ENCODE results near the gene TOE1.

TOE1 gene

DNA sequence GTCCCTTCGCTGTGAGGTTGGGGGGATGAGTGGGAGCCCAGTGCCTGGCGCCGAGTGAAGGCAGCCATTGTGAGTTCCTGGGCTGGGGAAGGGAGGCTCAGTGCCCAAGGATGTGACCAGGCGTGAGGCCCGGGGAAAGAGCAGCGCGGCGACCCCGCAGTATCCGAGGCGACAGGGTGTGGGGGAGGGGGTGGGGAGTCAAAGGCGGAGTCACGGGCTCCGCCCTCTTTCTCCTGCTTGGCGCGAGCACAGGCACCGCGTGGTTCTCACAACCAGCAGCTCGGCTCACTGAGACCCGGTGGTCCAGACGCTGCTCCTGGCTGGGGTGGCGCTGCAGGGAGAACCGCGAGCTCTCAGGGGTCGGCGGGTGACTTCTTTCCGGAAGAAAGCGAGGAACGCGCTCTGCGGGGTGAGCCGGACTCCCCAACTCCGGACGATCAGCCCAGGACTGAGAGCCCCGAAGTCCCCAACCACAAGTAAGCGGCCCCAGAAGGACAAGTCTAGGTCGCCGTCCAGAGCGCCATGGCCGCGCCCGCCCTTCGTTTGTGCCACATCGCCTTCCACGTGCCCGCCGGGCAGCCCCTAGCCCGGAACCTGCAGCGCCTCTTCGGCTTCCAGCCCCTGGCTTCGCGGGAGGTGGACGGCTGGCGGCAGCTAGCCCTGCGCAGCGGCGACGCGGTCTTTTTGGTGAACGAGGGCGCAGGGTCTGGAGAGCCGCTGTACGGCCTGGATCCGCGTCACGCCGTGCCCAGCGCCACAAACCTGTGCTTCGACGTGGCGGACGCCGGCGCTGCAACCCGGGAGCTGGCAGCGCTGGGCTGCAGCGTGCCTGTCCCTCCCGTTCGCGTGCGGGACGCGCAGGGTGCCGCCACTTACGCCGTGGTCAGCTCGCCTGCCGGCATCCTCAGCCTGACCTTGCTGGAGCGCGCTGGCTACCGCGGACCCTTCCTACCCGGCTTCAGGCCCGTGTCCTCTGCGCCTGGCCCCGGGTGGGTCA lies 13.0 kb upstream of the TOE1 start, which contains the start of gene HPDL:
HPDL (plus strand) TSS at position 269 of the 997 bp plus-strand sequence; CDS start at position 523, 254 bp downstream.
- DNase-seq = peak; percentile 69

GRCh38 chr1:45327644-45328515 lies 12.1 kb upstream of the TOE1 start:
- DNase-seq = no peak

DNA sequence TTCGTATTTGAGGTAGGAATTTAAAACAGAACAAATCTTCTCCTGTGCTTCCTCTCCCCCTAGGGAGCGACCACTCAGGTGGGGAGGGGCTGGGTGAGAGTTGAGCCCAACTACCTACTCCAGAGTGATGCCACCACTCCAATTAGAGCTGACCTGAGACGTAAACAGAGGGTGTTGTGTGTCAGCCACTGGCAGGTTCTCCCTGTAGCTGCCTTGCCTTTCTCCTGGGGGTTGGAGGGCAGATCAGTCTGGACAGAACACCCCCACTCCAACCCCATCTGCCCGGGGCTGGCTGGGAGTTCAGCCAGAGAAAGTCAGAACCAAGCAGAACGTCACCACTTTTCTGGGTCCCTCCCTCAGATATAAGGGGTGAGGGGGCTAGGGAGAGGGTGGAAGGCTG lies 11.3 kb upstream of the TOE1 start:
- no peak for DNase-seq

- DNase-seq = no peak
Observed at GRCh38 chr1:45329445-45329844, 10.5 kb upstream of the TOE1 start.

DNA sequence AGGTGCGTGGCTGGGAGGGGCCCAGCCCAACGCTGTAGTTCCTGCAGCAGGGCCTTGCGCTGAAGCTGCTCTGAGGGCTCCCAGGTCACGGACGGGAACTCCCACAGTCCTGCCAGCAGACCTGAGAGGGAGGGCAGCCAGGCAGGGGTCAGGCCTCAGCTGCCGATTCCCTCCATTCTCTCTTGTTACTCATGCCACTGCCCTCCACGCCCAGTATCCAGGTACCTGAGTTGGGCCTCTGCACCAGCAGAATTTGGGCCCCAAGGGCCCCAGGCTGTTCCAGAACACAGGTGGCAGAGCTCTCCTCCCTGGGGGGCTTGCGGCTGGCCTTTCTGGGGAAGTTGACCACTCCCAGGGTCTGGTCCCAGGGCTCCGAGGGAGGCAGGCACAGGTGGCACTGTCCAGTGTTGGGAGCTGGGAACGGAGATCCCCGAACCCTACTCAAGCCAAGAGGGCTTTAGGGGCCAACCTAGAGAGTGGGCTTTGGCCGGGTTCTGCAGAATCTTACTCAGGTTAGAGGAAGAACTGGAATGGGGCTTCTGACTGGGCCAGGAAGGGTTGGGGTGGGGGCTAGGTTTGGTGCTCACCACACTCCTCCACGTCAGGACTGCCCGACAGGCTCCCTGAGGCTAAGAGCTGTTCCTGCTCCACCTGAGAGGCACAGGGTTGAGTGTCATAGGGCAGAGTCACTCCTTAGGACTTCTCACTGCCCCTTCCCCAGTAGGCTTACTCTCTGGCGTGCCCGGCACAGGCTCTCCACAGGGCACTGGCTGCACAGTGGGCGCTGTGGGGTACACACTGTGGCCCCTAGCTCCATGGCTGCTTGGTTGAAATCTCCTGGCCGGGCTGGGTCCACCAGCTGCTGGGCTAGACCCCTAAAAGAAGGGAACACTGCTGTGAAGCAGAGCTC lies 8.3 kb upstream of the TOE1 start:
- no peak for DNase-seq

DNA sequence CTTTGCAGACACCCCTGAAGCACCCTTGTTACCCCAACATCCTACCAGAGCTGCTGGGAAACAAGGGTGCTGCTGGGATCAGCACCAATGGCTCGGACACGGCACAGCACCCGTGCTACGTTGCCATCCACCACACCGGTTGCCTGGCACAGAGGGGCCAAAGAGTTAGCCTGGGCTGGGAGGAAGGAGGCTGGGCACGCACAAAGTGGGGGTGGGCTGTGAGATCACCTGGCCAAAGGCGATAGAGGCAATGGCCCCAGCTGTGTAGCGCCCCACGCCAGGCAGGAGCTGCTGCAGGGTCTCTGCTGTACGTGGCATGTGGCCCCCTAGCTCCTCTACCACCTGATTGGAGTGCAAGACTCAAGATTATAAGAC lies 7.6 kb upstream of the TOE1 start:
- no peak for DNase-seq

DNA sequence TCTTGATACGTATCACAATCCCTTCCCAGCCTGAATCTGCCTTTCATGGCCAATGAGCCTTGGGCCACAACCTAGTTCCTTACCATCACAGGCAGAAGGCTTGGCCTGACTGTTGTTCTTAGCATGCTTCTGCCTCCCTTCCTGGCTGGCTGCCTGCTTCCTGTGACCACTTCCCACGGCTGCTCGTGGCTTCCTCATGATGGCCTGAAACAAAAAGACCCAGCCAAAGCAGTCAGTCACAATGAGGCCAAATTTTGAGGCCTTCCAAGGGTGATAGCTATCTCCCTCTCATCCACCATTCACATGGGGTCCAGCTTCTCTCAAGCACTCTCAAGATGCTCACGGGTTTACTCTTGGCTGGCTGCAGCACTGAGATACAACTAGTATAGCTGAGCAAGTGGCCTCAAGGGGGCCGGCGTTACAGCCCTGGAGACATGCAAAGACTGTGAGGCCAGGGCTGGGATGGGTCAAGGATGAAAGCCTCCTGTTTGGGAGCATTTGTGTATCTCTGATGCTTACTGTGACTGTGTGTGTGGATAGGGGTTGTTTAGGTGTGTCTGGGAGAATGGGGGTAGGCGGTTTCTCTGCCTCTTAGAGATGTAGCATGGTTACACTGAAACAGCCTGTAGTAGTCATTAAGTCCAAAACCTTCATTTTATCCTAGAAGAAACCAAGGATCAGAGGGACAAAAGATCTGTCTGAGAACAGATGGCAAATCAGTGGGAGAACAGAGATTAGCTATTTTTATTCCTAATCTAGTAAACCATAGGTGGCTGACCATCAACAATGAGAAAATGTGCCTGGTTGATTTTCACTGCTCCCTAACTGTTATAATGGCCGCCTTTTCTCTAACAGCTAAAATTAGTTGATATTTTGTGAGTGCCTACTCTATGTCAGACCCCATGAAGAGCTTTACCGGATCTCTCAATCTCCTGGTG lies 5.4 kb upstream of the TOE1 start:
- DNase-seq = no peak

- DNase-seq = no peak
Observed at GRCh38 chr1:45335855-45336324, 4.1 kb upstream of the TOE1 start.

GRCh38 chr1:45337630-45338325 lies 2.2 kb upstream of the TOE1 start:
- no peak for DNase-seq

GRCh38 chr1:45340816-45341466 lies 971 bp downstream of the TOE1 start:
- no peak for DNase-seq

GRCh38 chr1:45344499-45344898 lies 4.5 kb downstream of the TOE1 start:
- DNase-seq = no peak

GRCh38 chr1:45345014-45345413 lies 5.0 kb downstream of the TOE1 start:
- DNase-seq = no peak

GRCh38 chr1:45346473-45346872 lies 6.5 kb downstream of the TOE1 start:
- DNase-seq = no peak

- peak; percentile 51 for DNase-seq
Observed at GRCh38 chr1:45348020-45348419, 8.1 kb downstream of the TOE1 start.

DNA sequence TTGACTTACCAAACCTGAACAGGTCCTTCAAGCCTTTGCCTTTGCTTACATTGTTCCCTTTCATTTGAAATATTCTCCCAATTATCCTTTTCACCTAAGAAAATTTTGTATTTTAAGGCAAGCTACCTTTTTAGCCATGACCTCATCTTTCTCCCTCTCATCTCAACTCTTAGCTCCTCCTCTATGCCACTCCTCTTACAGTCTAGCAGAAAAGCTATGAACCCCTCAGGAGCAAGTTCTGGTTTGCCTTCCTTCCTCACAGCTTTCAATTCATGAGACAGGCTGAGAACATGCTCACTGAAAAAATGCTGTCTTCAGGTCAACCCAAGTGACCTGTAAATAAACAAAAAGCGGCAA lies 8.6 kb downstream of the TOE1 start:
- DNase-seq = no peak

DNA sequence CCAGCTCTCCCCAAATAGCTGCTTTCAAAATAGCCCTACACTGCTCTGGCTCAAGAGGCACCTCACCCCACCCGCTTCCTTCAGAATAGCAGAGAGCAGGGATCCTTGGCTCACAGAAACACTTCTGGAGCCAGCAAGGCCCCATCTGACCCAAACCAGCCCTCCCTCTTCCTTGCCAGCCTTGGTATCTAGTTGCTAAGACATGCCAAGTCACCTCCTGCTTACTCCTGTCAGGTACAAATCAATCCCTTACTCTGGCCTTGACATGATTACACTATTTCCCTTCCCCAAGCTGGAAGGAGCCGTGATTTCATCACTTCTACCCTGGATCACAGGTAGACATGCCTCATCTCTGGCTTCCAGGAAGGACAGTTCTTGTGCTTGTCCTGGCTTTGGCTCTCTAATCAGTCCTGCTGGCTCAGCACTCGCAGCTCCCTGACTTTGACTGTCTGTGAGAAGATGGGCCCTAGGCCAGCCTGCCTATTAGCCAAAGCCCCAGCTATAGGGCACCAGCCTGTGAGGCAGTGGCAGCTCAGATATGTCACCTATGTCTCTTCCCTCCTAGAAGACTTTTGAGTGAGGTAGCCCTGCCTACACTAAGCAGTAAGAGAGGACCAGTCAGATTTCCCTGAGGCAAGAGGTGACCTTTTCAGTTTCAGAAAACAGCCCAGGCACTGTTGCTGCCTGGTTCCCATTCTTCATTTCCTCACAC lies 9.2 kb downstream of the TOE1 start:
- DNase-seq = no peak

DNA sequence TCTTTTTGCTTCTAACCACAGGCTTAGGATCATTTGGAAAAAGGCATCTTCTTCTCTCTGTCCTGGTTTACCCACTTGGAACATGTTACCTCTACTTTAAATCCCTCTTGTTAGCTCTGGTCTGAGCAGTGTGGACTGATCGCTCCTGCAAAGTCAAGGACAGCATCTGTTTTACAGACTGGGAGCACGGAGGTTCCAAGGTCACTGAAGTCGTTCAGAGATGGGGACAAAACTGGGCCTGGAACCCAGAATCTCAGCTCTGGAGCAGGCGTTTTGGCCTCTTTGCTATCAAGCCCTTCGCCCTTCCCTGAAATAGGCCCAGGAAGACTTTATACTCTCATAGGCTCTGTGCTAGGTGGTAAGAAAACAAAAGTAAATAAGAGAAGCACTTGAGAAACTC lies 11.5 kb downstream of the TOE1 start:
- no peak for DNase-seq

DNA sequence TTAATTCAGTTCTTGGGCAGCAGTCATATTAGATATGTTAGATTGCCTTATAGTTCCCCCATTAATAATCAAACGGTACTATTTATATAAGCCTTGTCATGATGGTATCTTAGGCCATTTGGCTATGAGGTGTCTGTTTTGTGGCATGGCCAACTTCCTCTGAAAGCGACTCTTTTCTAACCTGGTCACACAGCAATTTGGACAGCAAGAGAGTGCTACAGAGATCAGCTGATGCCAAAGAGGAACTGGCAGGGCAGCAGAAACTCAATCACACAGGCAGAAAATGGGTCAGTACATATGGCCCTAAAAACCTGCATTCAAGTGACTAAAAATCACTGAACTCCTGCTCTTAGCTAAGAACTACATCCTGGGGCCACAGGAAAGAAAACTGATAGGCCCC lies 13.7 kb downstream of the TOE1 start:
- DNase-seq = no peak

DNA sequence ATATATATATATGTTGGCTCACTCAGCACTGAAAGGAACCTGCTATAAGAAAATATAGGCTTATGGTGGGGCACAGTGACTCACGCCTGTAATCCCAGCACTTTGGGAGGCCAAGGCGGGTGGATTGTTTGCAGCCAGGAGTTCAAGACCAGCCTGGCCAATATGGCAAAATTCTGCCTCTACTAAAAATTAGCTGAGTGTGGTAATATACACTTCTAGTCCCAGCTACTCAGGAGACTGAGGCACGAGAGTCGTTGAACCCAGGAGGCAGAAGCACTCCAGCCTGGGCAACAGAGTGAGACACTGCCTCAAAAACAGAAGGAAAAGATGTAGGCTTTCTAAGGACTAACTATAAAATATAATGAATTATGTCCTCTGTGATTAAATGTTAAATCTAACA lies 14.9 kb downstream of the TOE1 start:
- DNase-seq = no peak

GRCh38 chr1:45355683-45356082 lies 15.7 kb downstream of the TOE1 start:
- DNase-seq = no peak

Measured in fibroblast of skin of right biceps (primary cell).